Fibroblast of pulmonary artery (primary cell): ENCODE results near the gene TUBG2.
A peak's percentile ranks its signal among the peaks of the same experiment; 100 is the strongest.

Experiments
- DNase-seq: peaks from one replicate; pipeline ENCODE4 v3.0.0-alpha.2; 2010; ENCODE audit warnings: low read depth
- H3K4me3 ChIP-seq: replicated peaks from 2 replicates; pipeline ENCODE4 v1.5.1; 2011; ENCODE audit warnings: low read depth, mild to moderate bottlenecking, control low read depth, low read length, moderate library complexity
- CTCF ChIP-seq: IDR thresholded peaks from 2 replicates; pipeline ENCODE4 v1.5.1; 2011; ENCODE audit warnings: mild to moderate bottlenecking, control low read depth, low read length, inconsistent platforms; ENCODE audit errors: missing control alignments

TUBG2 gene

GRCh38 chr17:42704490-42704836 lies 45.4 kb downstream of the TUBG2 start:
- H3K4me3 ChIP-seq: no peak overlapping the region
- DNase-seq: no peak
- TF ChIP-seq CTCF: no peak

- TF ChIP-seq CTCF: no peak
- no peak overlapping the region for H3K4me3 ChIP-seq
- DNase-seq: no peak
These were observed 45.9 kb downstream of the TUBG2 start for GRCh38 chr17:42704837-42705494.

DNA sequence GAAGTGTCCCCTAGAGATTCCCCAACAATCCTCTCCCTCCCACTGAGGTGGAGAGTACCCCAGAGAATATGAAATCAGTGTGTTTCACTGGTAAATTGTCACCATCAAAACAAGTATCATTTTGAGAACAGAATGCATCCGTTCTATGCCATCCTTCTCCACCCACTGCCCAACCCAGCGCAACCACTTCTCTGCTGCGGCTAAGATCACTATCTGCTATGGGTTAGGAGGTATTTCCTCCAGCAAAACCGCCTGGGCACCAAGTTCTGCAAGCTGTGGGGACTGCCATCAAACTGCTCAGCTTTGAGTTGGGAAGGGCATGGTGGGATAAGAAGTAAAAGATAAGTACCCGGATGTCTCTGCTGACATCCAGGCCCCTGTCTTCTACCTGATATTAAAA lies 47.6 kb downstream of the TUBG2 start:
- DNase-seq: no peak
- no peak overlapping the region for H3K4me3 ChIP-seq
- no peak for TF ChIP-seq CTCF

GRCh38 chr17:42708588-42708987 lies 49.5 kb downstream of the TUBG2 start:
- H3K4me3 ChIP-seq: no peak overlapping the region
- TF ChIP-seq CTCF: no peak
- DNase-seq: no peak

DNA sequence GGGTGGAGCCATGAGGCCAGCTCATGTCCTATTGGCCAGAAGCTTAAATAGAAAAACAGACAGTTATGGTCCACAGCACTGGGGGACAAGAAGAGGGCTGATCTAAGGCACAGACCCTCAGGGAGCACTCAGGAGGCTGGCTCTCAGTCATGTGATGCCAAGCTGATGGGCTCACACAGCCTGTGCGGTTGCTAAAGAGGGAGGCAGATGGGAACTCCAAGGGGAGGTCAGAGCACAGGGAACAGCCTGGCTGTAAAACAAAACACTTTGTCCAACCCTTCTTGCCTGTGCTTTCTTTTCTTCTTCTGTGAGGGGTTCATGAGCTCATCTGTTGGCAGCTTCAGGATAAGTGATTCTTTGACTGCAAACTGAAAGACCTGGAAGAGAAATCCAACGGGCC lies 50.5 kb downstream of the TUBG2 start:
- peak; percentile 8 for DNase-seq
- no peak for TF ChIP-seq CTCF
- no peak overlapping the region for H3K4me3 ChIP-seq
